OCI-LY7 (cell line): ENCODE results near the gene DCTN3.

Source experiments
- CTCF ChIP-seq: fragments of 200-600 bp; sonication (generic); conservative IDR thresholded peaks from 2 replicates; pipeline ENCODE4 v1.5.1; 2014; ENCODE audit warnings: mild to moderate bottlenecking, antibody characterized with exemption, low read length, moderate library complexity, mixed read lengths
- EZH2phosphoT487 ChIP-seq: fragments of 200-600 bp; sonication (generic); IDR thresholded peaks from 2 replicates; pipeline ENCODE4 v1.6.1; 2018; ENCODE audit warnings: low read depth, borderline replicate concordance, mild to moderate bottlenecking, mixed run types, antibody characterized with exemption, low read length, moderate library complexity, mixed read lengths

DNA sequence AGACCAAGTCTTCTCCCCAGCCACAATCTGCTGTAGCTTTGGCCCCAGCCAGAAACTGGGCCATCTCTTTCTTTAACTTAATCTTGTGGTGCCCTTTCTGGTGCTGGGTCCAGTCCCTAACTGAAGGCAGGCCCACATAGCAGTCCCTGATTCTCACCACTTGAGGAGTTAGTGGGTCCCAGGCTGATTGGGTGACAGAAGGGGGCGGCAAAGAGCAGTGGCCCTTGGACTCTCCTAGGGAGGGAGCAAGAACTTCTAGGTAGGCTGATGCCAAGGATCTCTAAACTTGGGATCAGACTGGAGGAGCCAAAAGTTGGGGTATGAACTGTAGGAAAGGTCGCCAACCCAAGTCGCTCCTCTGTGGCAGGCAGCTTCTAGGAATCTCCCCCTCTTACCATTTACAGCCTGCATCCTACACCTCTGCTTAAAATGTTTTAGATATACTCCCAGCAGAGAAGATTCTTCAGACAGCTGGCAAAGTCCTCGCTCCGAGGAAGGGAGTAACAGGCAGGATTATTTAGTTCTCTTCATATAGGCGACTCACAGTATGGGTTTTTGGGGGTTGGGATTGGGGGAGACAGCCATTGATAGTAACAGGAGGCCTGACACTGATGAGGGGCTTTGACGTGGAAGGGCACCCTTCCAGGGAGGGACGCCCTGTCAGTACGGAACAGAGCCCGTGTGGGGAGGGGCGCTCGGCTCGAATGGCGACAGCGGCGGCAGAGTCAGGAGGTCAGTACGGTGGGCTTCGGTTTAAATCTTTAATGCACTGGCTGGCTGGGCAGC lies 44.2 kb upstream of the DCTN3 start:
- TF ChIP-seq CTCF (peak; percentile 97), EZH2phosphoT487 (no peak)
